Breast epithelium (tissue), 4 donors: ENCODE data around the gene ANO7. TPM values are rescaled to one million over a fixed set of nuclear protein-coding genes. Genes with fewer than 3 reads are reported as not detected.

Experiments used
- DNase-seq, 2 donors: peaks; one replicate each; pipeline ENCODE4 v3.0.0-alpha.2; 2019; ENCODE audit warnings: low spot score in 2 of 2
- H3K27ac ChIP-seq, 2 donors: fragments of 200-600 bp; sonication (generic) in 1 of 2; one replicate each; pipeline ENCODE4 v1.5.1; 2016 to 2019; ENCODE audit warnings: mild to moderate bottlenecking in 1 of 2
- H3K27me3 ChIP-seq, 2 donors: fragments of 200-600 bp; sonication (generic) in 1 of 2; one replicate each; pipeline versions ENCODE4 v1.5.1 to v1.6.0; 2017 to 2019; ENCODE audit warnings: control low read depth in 1 of 2, mild to moderate bottlenecking in 1 of 2
- H3K36me3 ChIP-seq: fragments of 200-600 bp; one replicate; pipeline ENCODE4 v1.5.1; 2019
- H3K4me1 ChIP-seq, 2 donors: fragments of 200-600 bp; sonication (generic); one replicate each; pipeline ENCODE4 v1.5.1; 2016 to 2019; ENCODE audit warnings: control low read depth in 1 of 2
- H3K4me3 ChIP-seq, 3 donors: fragments of 200-600 bp; sonication (generic); 1 replicate in 2 of 3; 2 replicates in 1 of 3; pipeline ENCODE4 v1.5.1; 2016 to 2019; ENCODE audit warnings: mild to moderate bottlenecking in 3 of 3, moderate library complexity in 2 of 3
- H3K9me3 ChIP-seq, 2 donors: fragments of 200-600 bp; sonication (generic) in 1 of 2; one replicate each; pipeline ENCODE4 v1.5.1; 2016 to 2019; ENCODE audit warnings: control low read depth in 1 of 2
- CTCF ChIP-seq, 3 donors: fragments of 450-650 bp; IDR thresholded peaks; one replicate each; pipeline ENCODE4 v1.5.1; 2016 to 2017; ENCODE audit warnings: antibody characterized with exemption in 3 of 3, mild to moderate bottlenecking in 3 of 3, moderate library complexity in 3 of 3
- POLR2A ChIP-seq: fragments of 450-650 bp; IDR thresholded peaks from one replicate; pipeline ENCODE4 v1.6.1; 2016; ENCODE audit warnings: antibody characterized with exemption, mild to moderate bottlenecking, moderate library complexity
- POLR2AphosphoS5 ChIP-seq, 3 donors: sonication (generic); formaldehyde crosslinking; IDR thresholded peaks; one replicate each; pipeline ENCODE4 v1.6.1; 2017; ENCODE audit warnings: antibody characterized with exemption in 3 of 3
- intact Hi-C: fragments of 100-400 bp; cut with DNase I; formaldehyde crosslinking; loops from one replicate; pipeline ENCODE4 v1.15.1; 2023; ENCODE audit warnings: low total_unique reads
- total RNA-seq, 3 donors: library from RNA; depleted of rRNA; stranded (reverse); fragments of >200 nt; gene quantifications; one replicate each; pipeline ENCODE4 v1.1.0, GENCODE V29; 2016

ANO7 gene
- total RNA-seq, 3 donors from 2014 or later = 0.98 to 1.6 TPM; not detected in 1

GRCh38 chr2:241148891-241149674 lies 39.4 kb upstream of the ANO7 start, which contains the start of gene PASK:
Gene PASK (minus strand): TSS chr2:241149472. CDS start chr2:241143032, 6,440 bp downstream.
- Histone ChIP-seq H3K9me3 (no peaks in the 10 kb centered on the region), H3K36me3 (no peaks in the 10 kb centered on the region), H3K27ac (peak within 1 kb of the TSS; percentile 79 to 91), H3K27me3 (no peaks in the 10 kb centered on the region), H3K4me3 (peak within 1 kb of the TSS; percentile 86 to 98 (median 95)), H3K4me1 (peaks cover 3 to 15% of the 10 kb centered on the region in 2 donors)
- DNase-seq = peak; percentile 93
- TF ChIP-seq CTCF (IDR thresholded peaks at IDR 0.05) (no peak), POLR2A (no peak), POLR2AphosphoS5 (IDR thresholded peaks at IDR 0.05) (peak in 2 of 3 donors; percentile 12 to 21)
- intact Hi-C loops = no loop called here

- TF ChIP-seq POLR2A (no peak), CTCF (IDR thresholded peaks at IDR 0.05) (no peak), POLR2AphosphoS5 (IDR thresholded peaks at IDR 0.05) (no peak)
- H3K9me3 ChIP-seq = no peaks in the 10 kb centered on the region
- H3K36me3 ChIP-seq = no peaks in the 10 kb centered on the region
- DNase-seq = no peak
- intact Hi-C loops = no loop called here
- H3K4me3 ChIP-seq = peak overlapping the region; percentile 86 to 98 (median 95)
- H3K4me1 ChIP-seq = peaks cover 3 to 15% of the 10 kb centered on the region in 2 donors
- H3K27me3 ChIP-seq = no peaks in the 10 kb centered on the region
- peak overlapping the region; percentile 78 to 79 for H3K27ac ChIP-seq
These were observed 38.9 kb upstream of the ANO7 start for GRCh38 chr2:241149675-241149924.

DNA sequence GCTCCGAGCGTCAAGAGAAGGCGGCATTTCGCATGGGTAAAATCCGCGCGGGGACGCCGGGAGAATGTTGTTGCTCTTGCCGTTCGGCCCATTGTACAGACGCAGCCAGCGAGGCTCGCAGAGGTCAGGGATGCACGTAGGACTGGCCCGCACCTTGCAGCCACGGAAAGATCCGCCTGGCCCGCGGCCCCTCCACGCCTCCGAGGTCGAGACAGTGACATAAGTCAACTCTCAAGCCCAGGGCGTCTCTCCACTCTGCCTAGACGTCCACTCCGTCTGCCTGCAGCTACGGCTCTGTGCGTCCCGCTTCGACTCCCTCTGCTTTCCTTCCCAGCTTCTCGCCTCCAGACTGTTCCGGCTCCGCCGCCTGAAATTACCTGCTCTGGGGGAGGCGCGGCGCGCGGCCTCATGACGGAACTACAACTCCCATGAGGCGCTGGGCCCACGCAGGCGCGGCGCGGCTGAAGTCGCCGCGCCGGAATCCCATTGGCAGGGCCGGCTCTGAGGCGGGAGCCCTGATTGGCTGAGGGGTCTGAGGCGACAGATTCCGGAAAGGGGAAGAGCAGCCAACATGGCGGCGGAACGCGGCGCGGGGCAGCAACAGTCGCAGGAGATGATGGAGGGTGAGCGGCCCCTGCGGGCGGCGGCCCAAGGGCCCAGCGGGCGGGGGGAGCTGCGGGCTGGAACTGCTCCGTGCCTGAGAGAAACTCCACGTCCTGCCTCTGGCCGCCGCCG lies 38.4 kb upstream of the ANO7 start, which contains the start of gene PPP1R7:
Gene PPP1R7, plus strand, starts transcription at position 543 of the 735 bp plus-strand sequence. Its CDS starts 29 bp downstream, at position 572.
- peak; percentile 94 to 96 for DNase-seq
- Histone ChIP-seq H3K27ac (peak within 1 kb of the TSS; percentile 79 to 91), H3K27me3 (no peaks in the 10 kb centered on the region), H3K4me1 (peaks cover 3 to 15% of the 10 kb centered on the region in 2 donors), H3K36me3 (no peaks in the 10 kb centered on the region), H3K9me3 (no peaks in the 10 kb centered on the region), H3K4me3 (peak within 1 kb of the TSS; percentile 86 to 98 (median 95))
- intact Hi-C loops = no loop called here
- TF ChIP-seq POLR2AphosphoS5 (IDR thresholded peaks at IDR 0.05) (peak; percentile 49 to 73 (median 71)), POLR2A (peak; percentile 50), CTCF (IDR thresholded peaks at IDR 0.05) (no peak)

DNA sequence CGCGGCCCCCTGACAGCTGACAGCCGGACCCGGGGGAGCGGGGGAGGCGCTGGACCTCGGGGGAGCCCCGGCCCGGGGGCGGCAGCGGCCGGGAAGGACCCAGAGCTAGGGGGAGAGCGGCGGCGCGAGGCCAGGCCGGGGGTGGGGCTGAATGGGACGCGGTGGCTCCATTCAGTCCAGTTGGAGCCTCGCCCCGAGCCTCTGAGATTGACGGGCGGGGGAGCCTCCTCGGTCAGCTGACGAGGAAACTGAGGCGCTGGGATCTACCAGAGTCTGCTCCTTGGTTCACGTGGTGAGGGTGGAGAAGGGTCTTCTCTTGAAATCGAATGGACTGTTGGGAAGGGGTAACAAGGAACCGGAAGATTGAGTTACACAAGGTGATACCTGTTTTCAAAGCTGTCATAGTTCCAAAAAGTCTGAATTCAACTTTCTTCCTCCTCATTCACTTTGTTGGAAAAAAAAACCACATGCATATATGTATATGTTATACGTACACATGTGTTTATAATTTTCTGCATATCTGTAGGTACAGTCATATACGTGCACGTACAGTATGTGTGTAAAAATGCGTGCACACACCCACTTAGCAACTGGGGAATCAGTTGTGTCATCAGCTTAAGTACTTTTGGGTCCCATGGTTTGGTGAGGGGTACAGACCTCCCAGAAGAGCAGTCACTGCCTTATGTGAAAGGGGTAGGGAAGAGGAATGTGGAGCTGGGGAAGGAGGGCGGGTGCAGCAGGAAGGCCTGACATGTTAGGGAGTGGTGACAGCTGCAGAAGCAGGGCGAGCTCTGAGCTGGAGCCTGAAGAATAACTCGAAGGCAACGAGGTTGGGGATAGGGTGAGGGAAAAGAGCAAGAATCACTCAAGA lies 37.6 kb upstream of the ANO7 start:
- H3K27me3 ChIP-seq = no peaks in the 10 kb centered on the region
- H3K36me3 ChIP-seq = no peaks in the 10 kb centered on the region
- intact Hi-C loops = no loop called here
- peak in 1 of 2 donors; percentile 21 for DNase-seq
- peak overlapping the region; percentile 86 to 98 (median 95) for H3K4me3 ChIP-seq
- peak overlapping the region; percentile 79 to 91 for H3K27ac ChIP-seq
- TF ChIP-seq CTCF (IDR thresholded peaks at IDR 0.05) = no peak
- no peak for TF ChIP-seq POLR2AphosphoS5 (IDR thresholded peaks at IDR 0.05)
- TF ChIP-seq POLR2A = no peak
- no peaks in the 10 kb centered on the region for H3K9me3 ChIP-seq
- H3K4me1 ChIP-seq = peaks cover 3 to 15% of the 10 kb centered on the region in 2 donors
